ENCODE data around the gene IREB2.

DNA sequence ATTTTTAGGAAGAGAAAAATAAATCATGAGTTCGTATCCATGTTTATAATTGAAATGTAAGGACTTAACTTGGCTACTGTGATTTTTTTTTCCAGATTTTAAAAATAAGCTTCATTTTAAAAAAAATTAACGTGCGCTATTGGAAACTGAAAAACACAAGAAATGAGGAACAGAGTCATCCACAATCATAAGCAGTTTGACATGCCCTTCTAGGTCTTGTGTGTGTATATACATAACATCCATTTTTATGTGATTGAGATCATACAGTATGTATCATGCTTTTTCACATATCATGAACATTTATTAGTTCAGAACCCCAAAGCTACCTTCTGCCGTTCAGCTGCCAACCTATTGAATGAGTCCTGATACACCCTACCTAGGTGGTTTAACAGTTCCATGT lies 22.7 kb downstream of the IREB2 start:
- TF ChIP-seq CTCF (IDR thresholded peaks at IDR 0.05), result no peak
- no peak for TF ChIP-seq POLR2A (IDR thresholded peaks at IDR 0.05)

All from adrenal gland (tissue), 5 donors.